ENCODE measurements around the gene CCDC136. TPM values are rescaled to one million over a fixed set of nuclear protein-coding genes. Genes with fewer than 3 reads are reported as not detected.

Gene CCDC136
- total RNA-seq, 1 donor = 1.3 TPM

DNA sequence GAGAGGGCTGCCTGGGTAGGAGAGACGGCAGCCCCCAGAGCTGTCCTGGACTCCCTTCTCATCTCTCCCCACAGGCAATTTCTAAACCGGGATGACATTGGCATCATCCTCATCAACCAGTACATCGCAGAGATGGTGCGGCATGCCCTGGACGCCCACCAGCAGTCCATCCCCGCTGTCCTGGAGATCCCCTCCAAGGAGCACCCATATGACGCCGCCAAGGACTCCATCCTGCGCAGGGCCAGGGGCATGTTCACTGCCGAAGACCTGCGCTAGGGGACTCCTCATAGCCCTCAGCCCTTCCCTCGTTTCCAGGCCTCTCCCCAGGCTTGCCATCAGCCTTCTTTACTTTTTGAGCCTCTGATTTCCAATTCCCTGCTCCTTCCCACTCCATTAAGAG is 73.5 kb downstream of the CCDC136 start:
- no peak overlapping the region for H3K4me3 ChIP-seq (ENCODE audit: low read length)
- no peaks in the 10 kb centered on the region for H3K9me3 ChIP-seq (ENCODE audit: low read depth, low read length)
- H3K27me3 ChIP-seq (ENCODE audit: insufficient read depth, low read length) = no peaks in the 10 kb centered on the region
- peaks cover 34% of the 10 kb centered on the region for H3K4me1 ChIP-seq (ENCODE audit: insufficient read depth, low read length)

DNA sequence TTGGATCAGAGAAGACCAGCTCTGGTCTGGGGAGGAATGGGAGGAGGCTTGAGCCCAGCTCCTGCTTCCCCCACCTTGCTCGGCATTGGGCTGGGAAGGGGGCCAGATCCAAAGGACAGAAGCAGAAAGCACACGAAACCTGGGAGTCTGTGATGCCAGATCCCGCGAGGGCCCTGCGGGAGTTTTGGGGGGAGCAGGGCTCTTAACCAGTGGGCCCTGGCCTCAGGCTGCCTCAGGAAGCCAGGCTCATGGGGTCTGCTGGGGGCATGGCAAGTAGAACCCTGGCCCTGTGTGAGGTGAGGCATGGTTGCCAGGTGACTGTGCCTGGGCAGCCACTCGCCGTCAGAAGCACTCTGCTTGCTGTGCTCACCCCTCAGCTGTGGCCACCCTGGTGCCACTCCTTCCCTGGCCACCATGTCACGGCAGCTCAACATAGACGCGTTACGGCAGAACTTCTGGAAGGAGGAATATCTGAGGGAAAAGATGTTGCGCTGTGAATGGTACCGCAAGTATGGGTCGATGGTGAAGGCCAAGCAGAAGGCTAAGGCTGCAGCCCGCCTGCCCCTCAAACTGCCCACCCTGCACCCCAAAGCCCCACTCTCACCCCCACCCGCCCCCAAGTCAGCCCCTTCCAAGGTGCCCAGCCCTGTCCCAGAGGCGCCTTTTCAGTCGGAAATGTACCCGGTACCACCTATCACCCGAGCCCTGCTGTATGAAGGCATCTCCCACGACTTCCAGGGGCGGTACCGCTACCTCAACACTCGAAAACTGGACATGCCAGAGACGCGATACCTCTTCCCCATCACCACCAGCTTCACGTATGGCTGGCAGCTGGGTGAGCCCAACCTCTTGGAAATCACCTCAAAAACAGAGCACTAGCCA is 74.5 kb downstream of the CCDC136 start:
- H3K4me3 ChIP-seq (ENCODE audit: low read length) = no peak overlapping the region
- no peaks in the 10 kb centered on the region for H3K27me3 ChIP-seq (ENCODE audit: insufficient read depth, low read length)
- peaks cover 34% of the 10 kb centered on the region for H3K4me1 ChIP-seq (ENCODE audit: insufficient read depth, low read length)
- no peaks in the 10 kb centered on the region for H3K9me3 ChIP-seq (ENCODE audit: low read depth, low read length)

- H3K4me1 ChIP-seq (ENCODE audit: insufficient read depth, low read length) = peaks cover 31% of the 10 kb centered on the region
- no peak overlapping the region for H3K4me3 ChIP-seq (ENCODE audit: low read length)
- H3K9me3 ChIP-seq (ENCODE audit: low read depth, low read length) = no peaks in the 10 kb centered on the region
- H3K27me3 ChIP-seq (ENCODE audit: insufficient read depth, low read length) = no peaks in the 10 kb centered on the region
These were observed 75.5 kb downstream of the CCDC136 start for GRCh38 chr7:128867241-128867640.

DNA sequence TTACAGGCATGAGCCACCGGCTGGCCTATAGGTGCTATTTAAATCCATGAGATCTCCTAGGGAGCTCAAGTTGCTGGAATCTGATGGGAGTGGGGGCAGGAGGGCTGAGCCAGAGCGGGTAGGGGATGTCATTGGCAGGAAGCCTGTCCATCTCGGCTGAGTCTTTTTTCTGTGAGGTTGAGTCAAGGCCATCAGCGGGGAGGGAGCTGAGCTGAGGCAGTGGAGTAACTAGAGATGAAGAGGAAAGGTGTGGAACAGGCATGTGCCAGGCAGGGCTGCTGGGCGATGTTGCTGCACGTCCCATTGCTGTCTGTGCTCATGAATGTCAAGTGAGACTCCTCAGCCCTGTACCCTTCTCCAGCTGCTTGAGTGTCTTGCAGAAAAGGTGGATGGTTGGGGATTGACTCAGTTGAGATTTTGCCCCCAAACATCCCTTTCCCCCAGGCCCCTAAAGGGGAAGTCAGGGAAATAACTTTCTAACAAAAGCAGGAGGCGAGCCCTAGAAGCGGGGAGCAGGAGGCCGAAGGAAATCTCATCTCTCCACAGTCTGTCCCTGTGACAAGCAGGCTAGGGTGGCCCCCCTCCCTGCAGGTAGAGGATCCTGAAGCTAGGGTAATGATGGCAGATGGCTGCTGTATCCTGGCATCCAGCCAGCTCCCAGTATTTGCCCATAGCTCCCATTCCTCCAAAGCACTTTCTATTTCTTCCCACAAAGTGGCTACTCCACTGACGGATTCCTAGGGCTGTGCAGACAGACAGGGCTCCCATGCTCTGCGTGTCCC is 76.3 kb downstream of the CCDC136 start:
- Histone ChIP-seq H3K4me3 (ENCODE audit: low read length) (no peak overlapping the region), H3K27me3 (ENCODE audit: insufficient read depth, low read length) (no peaks in the 10 kb centered on the region), H3K9me3 (ENCODE audit: low read depth, low read length) (no peaks in the 10 kb centered on the region), H3K4me1 (ENCODE audit: insufficient read depth, low read length) (peaks cover 29% of the 10 kb centered on the region)

GRCh38 chr7:128868624-128869137 is 76.9 kb downstream of the CCDC136 start:
- H3K4me1 ChIP-seq (ENCODE audit: insufficient read depth, low read length) = peaks cover 25% of the 10 kb centered on the region
- H3K4me3 ChIP-seq (ENCODE audit: low read length) = no peak overlapping the region
- no peaks in the 10 kb centered on the region for H3K27me3 ChIP-seq (ENCODE audit: insufficient read depth, low read length)
- H3K9me3 ChIP-seq (ENCODE audit: low read depth, low read length) = no peaks in the 10 kb centered on the region

DNA sequence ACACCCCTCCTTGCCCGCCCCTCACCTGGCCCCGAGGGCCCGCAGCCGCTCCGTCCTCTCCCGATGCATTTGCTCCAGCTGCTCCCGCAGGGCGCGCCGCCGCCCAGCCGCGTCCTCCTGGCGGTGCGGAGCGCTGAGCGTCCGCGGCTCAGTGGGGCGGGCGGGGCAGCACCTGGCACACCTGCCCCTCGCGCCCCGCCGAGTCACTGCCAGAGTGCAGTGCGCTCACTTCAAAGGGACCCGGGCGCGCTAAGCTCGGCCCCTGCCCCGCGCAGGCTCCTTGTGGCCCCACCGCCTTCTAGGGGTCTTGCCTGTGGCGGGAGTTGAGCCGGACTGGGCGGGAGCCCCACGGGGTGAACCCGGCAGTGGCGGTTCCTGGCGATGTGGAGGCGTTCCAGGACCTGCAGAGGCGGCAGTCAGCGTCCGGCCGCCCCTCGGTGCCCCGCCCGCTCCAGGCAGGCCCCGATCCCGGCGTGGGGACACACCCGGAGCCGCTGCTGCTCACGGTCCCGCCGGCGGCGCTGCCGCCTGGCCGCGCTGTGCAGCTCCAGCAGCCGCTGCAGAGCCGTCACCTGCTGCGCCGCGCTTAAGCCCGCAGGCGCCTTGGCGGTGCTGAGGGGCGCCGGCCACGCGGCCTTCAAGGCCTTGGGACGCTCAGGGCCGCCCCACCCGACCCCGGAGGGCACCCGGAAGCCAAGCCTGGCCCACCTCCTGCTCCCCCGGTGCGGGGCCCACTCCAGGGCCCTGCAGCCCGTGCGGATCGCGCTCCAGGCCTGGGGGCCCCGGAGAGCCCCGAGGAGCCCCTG is 77.6 kb downstream of the CCDC136 start:
- Histone ChIP-seq H3K9me3 (ENCODE audit: low read depth, low read length) (no peaks in the 10 kb centered on the region), H3K4me3 (ENCODE audit: low read length) (peak overlapping the region; percentile 29), H3K27me3 (ENCODE audit: insufficient read depth, low read length) (no peaks in the 10 kb centered on the region), H3K4me1 (ENCODE audit: insufficient read depth, low read length) (peaks cover 18% of the 10 kb centered on the region)

DNA sequence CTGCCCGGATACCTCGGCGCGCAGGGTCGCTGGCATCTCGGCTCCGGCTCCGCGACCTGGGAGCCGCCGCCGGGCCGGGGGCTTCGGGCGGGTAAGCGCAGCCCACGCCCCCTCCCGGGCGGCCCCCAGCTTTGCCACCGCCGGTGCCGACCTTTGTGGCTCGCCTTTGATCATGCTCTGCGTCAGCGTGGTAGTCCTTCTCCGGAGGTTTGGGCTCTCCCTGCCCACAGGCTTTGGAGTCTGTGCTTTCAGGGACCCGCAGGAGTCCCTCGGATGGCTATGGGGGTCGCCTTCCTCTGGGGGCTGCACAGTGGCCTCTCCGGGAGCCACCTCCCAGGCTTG is 78.1 kb downstream of the CCDC136 start:
- no peaks in the 10 kb centered on the region for H3K27me3 ChIP-seq (ENCODE audit: insufficient read depth, low read length)
- H3K4me1 ChIP-seq (ENCODE audit: insufficient read depth, low read length) = peaks cover 17% of the 10 kb centered on the region
- H3K4me3 ChIP-seq (ENCODE audit: low read length) = peak overlapping the region; percentile 29
- H3K9me3 ChIP-seq (ENCODE audit: low read depth, low read length) = no peaks in the 10 kb centered on the region

- Histone ChIP-seq H3K27me3 (ENCODE audit: insufficient read depth, low read length) (no peaks in the 10 kb centered on the region), H3K4me1 (ENCODE audit: insufficient read depth, low read length) (peaks cover 17% of the 10 kb centered on the region), H3K9me3 (ENCODE audit: low read depth, low read length) (no peaks in the 10 kb centered on the region), H3K4me3 (ENCODE audit: low read length) (no peak overlapping the region)
These were observed 79.3 kb downstream of the CCDC136 start for GRCh38 chr7:128871050-128871449.

Other genes with a start within 250 kb of the CCDC136 start
- gene GARIN1A, start 119.7 kb upstream of the CCDC136 start, total RNA-seq = 0.52 TPM
- 39.9 TPM for gene CALU, start 52.6 kb upstream of the CCDC136 start, total RNA-seq
- gene OPN1SW, start 16.2 kb upstream of the CCDC136 start, total RNA-seq = not detected
- gene FLNC, start 38.4 kb downstream of the CCDC136 start, total RNA-seq = under 0.01 TPM
- gene ATP6V1F, start 70.9 kb downstream of the CCDC136 start, total RNA-seq = 87.9 TPM
- 0.10 TPM for gene KCP, start 118.7 kb downstream of the CCDC136 start, total RNA-seq
- gene IRF5, start 146.0 kb downstream of the CCDC136 start, total RNA-seq = 26.7 TPM

All from mononuclear cell (primary cell).